Measurements from ENCODE around the gene ST7. TPM values are rescaled to one million over a fixed set of nuclear protein-coding genes. Genes with fewer than 3 reads are reported as not detected.

ST7 gene
- total RNA-seq, 1 experiment from 2014 or later, result 38.2 TPM

DNA sequence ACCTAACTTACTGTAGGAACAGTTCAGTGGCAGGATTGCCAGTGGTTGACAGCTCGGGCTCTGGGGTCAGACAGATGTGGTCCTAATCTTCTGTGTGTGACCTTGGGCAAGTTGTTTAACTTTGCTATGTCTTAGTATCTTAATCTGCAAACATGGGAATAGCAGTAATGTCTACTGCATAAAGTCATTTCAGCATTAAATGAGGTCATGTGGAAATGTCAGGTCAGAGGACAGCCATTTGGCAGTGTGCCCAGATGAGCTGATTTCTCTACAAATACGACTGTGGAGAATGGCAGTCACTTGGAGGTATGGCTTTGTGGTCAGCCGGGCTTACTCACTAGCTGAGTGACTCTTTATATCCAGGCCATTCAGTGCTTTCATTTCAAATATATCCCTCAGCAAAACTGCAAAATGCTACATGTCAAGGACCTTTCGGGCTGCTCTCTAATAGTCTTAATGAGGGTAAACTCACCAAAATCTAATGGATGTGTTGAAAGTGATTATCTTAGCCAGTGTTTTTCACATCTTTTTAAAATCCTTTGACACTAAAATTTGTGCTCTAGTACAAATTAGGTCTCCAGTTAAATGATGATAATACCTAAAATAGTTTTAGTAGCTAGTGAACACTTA lies 171.4 kb downstream of the ST7 start:
- no TSS peak for BruUV-seq (replicated peaks)
- intact Hi-C loops (cut with micrococcal nuclease; ENCODE audit: unreplicated experiment), result loop anchor here (5.0 kb wide), 1 partner anchor 312 kb away; no protein-coding TSS in a partner anchor
- H3K27ac Mint-ChIP-seq (ENCODE audit: unreplicated experiment), result no peak overlapping the region
- H3K4me1 Mint-ChIP-seq (ENCODE audit: low read depth, unreplicated experiment), result no peaks in the 10 kb centered on the region
- H3K27me3 ChIP-seq (replicated peaks; ENCODE audit: control insufficient read depth, insufficient read depth, low read length), result no peaks in the 10 kb centered on the region
- H3K4me1 ChIP-seq, result no peaks in the 10 kb centered on the region
- H3K9me3 Mint-ChIP-seq (ENCODE audit: unreplicated experiment), result no peaks in the 10 kb centered on the region
- H3K4me3 Mint-ChIP-seq (ENCODE audit: unreplicated experiment), result no peak overlapping the region
- TF ChIP-seq, protein P1, sequence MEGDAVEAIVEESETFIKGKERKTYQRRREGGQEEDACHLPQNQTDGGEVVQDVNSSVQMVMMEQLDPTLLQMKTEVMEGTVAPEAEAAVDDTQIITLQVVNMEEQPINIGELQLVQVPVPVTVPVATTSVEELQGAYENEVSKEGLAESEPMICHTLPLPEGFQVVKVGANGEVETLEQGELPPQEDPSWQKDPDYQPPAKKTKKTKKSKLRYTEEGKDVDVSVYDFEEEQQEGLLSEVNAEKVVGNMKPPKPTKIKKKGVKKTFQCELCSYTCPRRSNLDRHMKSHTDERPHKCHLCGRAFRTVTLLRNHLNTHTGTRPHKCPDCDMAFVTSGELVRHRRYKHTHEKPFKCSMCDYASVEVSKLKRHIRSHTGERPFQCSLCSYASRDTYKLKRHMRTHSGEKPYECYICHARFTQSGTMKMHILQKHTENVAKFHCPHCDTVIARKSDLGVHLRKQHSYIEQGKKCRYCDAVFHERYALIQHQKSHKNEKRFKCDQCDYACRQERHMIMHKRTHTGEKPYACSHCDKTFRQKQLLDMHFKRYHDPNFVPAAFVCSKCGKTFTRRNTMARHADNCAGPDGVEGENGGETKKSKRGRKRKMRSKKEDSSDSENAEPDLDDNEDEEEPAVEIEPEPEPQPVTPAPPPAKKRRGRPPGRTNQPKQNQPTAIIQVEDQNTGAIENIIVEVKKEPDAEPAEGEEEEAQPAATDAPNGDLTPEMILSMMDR (IDR thresholded peaks at IDR 0.05; ENCODE audit: insufficient read depth in 1 of 2, low read depth in 1 of 2, low read length in 1 of 2, severe bottlenecking in 1 of 2, unreplicated experiment in 1 of 2), result no peak
- no peak overlapping the region for H3K4me3 ChIP-seq (ENCODE audit: low read depth, low read length)
- ChIA-PET CTCF (no interaction called here), POLR2A (no interaction called here)
- DNase-seq, result no peak
- no peaks in the 10 kb centered on the region for H3K36me3 ChIP-seq (ENCODE audit: control insufficient read depth, insufficient read depth, low read length)
- H3K9me3 ChIP-seq, result no peaks in the 10 kb centered on the region
- H3K36me3 Mint-ChIP-seq (ENCODE audit: insufficient read depth, unreplicated experiment), result peaks cover 6% of the 10 kb centered on the region
- no peaks in the 10 kb centered on the region for H3K27me3 Mint-ChIP-seq (ENCODE audit: insufficient read depth, unreplicated experiment)

DNA sequence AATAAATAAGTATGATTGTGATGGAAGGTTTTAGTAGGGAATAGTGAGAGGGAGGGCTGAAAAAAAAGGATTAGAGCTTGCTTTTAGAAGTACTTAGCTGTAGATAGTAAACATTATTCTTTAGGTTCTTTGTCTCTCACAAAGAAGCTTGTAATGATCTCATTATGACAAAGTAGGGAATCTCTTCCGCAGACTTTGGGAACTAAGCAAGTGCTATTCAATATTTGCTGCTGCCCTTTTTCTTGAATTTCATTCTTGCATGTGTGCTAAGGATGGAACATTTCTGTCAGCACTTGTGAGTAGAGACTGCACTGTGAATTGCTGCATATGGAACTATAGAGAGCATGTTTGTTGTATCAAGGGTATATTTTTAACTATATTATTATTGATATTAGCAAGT lies 173.4 kb downstream of the ST7 start:
- POLR2A ChIA-PET, result no interaction called here

DNA sequence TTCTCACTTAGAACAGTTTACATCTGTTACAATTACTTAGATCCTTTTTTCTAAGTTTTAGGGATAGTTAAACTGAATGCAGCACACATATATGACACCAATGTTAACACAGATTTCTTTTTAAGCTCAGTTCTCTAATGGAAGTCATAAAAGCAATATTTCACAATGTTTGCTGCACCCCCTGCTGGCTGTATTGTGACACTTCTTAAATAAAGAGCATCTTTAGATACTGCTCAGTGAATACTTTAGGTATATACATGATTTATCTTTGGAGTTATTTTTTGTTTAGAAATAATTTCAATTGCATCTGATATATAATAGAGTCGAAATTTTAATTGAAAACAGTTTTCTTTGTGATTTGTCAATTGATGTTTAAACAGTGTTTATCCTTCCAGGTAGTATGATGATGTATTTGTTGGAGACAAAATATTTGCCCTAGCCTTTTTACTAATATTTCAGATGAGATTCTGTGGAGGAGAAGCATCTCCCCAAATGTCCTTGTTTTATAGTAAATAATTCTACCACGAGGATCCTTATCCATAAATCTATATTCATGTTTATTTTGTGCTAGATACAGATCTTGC lies 174.4 kb downstream of the ST7 start:
- ChIA-PET CTCF (interaction anchor here (0.6 to 2.6 kb wide), 12 partner anchors 11 to 947 kb away, joined by 3 to 29 read pairs (median 4); no protein-coding TSS in a partner anchor), POLR2A (interaction anchor here (0.6 kb wide), 1 partner anchor 423 kb away, joined by 3 read pairs; no protein-coding TSS in a partner anchor)
- H3K4me1 Mint-ChIP-seq (ENCODE audit: low read depth, unreplicated experiment), result no peaks in the 10 kb centered on the region
- H3K9me3 Mint-ChIP-seq (ENCODE audit: unreplicated experiment), result no peaks in the 10 kb centered on the region
- H3K4me1 ChIP-seq, result no peaks in the 10 kb centered on the region
- TF ChIP-seq, protein P1 (IDR thresholded peaks at IDR 0.05; ENCODE audit: insufficient read depth in 1 of 2, low read depth in 1 of 2, low read length in 1 of 2, severe bottlenecking in 1 of 2, unreplicated experiment in 1 of 2), result peak; percentile 82
- no peaks in the 10 kb centered on the region for H3K9me3 ChIP-seq
- no peak overlapping the region for H3K27ac Mint-ChIP-seq (ENCODE audit: unreplicated experiment)
- H3K27me3 ChIP-seq (replicated peaks; ENCODE audit: control insufficient read depth, insufficient read depth, low read length), result no peaks in the 10 kb centered on the region
- no peak overlapping the region for H3K4me3 ChIP-seq (ENCODE audit: low read depth, low read length)
- peaks cover 12% of the 10 kb centered on the region for H3K36me3 Mint-ChIP-seq (ENCODE audit: insufficient read depth, unreplicated experiment)
- H3K36me3 ChIP-seq (ENCODE audit: control insufficient read depth, insufficient read depth, low read length), result no peaks in the 10 kb centered on the region
- H3K4me3 Mint-ChIP-seq (ENCODE audit: unreplicated experiment), result no peak overlapping the region
- no TSS peak for BruUV-seq (replicated peaks)
- peak in 1 of 2 experiments; percentile 49 for DNase-seq
- intact Hi-C loops (cut with micrococcal nuclease; ENCODE audit: unreplicated experiment), result loop anchor here (1.0 to 5.0 kb wide), 3 partner anchors 142 to 315 kb away; no protein-coding TSS in a partner anchor
- no peaks in the 10 kb centered on the region for H3K27me3 Mint-ChIP-seq (ENCODE audit: insufficient read depth, unreplicated experiment)

More for the DNA sequence above, 173.4 kb downstream of the ST7 start:
- H3K36me3 ChIP-seq (ENCODE audit: control insufficient read depth, insufficient read depth, low read length), result no peaks in the 10 kb centered on the region
- no peak overlapping the region for H3K4me3 ChIP-seq (ENCODE audit: low read depth, low read length)
- Mint-ChIP-seq H3K27ac (ENCODE audit: unreplicated experiment) (peak overlapping the region; percentile 17), H3K4me1 (ENCODE audit: low read depth, unreplicated experiment) (no peaks in the 10 kb centered on the region), H3K27me3 (ENCODE audit: insufficient read depth, unreplicated experiment) (no peaks in the 10 kb centered on the region), H3K36me3 (ENCODE audit: insufficient read depth, unreplicated experiment) (peaks cover 9% of the 10 kb centered on the region), H3K9me3 (ENCODE audit: unreplicated experiment) (no peaks in the 10 kb centered on the region), H3K4me3 (ENCODE audit: unreplicated experiment) (no peak overlapping the region)
- no TSS peak for BruUV-seq (replicated peaks)
- no peaks in the 10 kb centered on the region for H3K27me3 ChIP-seq (replicated peaks; ENCODE audit: control insufficient read depth, insufficient read depth, low read length)
- H3K9me3 ChIP-seq, result no peaks in the 10 kb centered on the region
- H3K4me1 ChIP-seq, result no peaks in the 10 kb centered on the region
- intact Hi-C loops (cut with micrococcal nuclease; ENCODE audit: unreplicated experiment), result loop anchor here (1.0 to 5.0 kb wide), 3 partner anchors 141 to 314 kb away; no protein-coding TSS in a partner anchor
- DNase-seq, result no peak
- CTCF ChIA-PET, result interaction anchor here (2.6 kb wide), 2 partner anchors 142 to 195 kb away, joined by 20 to 29 read pairs; no protein-coding TSS in a partner anchor
- TF ChIP-seq, protein P1 (IDR thresholded peaks at IDR 0.05; ENCODE audit: insufficient read depth in 1 of 2, low read depth in 1 of 2, low read length in 1 of 2, severe bottlenecking in 1 of 2, unreplicated experiment in 1 of 2), result no peak
